ENCODE measurements around the gene HSPH1.
"Not testable (repeated sequence)": the region's sequence is repeated elsewhere in the genome, so short reads cannot be mapped to it uniquely, and the experiment has no call there.

HSPH1 gene

GRCh38 chr13:31131470-31131961 is 30.2 kb downstream of the HSPH1 start:
- DNase-seq (ENCODE audit: low read depth), result no peak

GRCh38 chr13:31129419-31129818 is 32.3 kb downstream of the HSPH1 start:
- DNase-seq (ENCODE audit: low read depth), result no peak

DNA sequence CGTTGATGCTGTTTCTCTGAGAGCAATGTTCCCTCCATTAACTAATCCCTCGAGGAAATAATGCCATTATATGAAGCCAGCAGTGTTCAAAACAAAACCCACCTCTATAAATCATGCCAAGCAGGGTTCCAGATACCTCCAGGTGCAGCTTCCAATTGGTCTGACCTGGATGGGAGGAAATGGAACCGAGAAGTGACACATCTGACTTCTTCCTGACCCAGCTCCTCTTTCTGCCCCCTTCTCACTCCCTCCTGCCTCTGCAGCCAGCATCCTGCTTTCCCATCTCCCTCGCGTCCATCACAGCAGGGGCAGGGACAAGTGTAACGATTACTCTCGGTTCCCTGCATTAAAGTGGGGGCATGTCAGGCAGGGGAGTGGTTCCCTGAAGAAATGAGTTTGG is 37.5 kb downstream of the HSPH1 start:
- DNase-seq (ENCODE audit: low read depth), result no peak

DNA sequence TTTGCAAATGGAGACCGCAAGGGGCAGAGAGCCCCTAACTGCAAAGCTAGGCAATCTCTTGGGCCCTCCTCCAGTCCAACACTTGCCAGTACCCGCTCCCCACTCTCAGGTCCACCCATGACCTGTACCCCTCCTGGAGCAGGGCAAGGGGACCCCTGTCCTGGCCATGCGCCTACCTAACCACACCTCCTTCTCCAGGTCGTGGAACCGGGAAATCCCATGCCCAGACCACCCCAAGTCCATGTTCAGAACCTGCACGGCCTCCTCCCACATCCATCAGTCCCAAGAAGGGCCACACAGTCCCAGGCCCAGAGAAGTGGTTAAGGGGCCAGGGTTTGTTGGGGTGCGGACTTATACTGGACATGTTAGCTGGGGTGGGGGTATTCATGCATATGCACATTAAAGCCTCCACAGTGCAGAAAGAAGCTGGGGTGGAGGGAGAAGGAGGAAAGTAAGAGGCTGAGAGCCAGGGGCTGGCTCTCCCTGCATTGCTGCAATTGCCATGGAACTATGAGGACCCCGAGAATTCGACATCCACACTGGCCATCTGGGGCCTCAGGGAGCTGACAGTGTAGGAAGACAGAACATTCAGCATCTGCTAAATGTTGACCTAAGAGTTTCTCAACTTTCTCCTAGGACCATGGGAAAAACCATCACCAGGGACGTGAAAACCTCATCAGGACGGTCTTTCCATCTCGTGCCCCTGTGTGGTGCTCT is 39.0 kb downstream of the HSPH1 start:
- DNase-seq (ENCODE audit: low read depth), result no peak

- no peak for DNase-seq (ENCODE audit: low read depth)
Observed at GRCh38 chr13:31122143-31122542, 39.6 kb downstream of the HSPH1 start.

- no peak for DNase-seq (ENCODE audit: low read depth)
Observed at GRCh38 chr13:31121379-31122140, 40.1 kb downstream of the HSPH1 start.

GRCh38 chr13:31119966-31120700 is 41.6 kb downstream of the HSPH1 start:
- DNase-seq (ENCODE audit: low read depth), result no peak

GRCh38 chr13:31119526-31119925 is 42.2 kb downstream of the HSPH1 start:
- DNase-seq (ENCODE audit: low read depth), result no peak

GRCh38 chr13:31116224-31116623 is 45.5 kb downstream of the HSPH1 start:
- DNase-seq (ENCODE audit: low read depth), result no peak

GRCh38 chr13:31115616-31116015 is 46.1 kb downstream of the HSPH1 start:
- DNase-seq (ENCODE audit: low read depth), result no peak

DNA sequence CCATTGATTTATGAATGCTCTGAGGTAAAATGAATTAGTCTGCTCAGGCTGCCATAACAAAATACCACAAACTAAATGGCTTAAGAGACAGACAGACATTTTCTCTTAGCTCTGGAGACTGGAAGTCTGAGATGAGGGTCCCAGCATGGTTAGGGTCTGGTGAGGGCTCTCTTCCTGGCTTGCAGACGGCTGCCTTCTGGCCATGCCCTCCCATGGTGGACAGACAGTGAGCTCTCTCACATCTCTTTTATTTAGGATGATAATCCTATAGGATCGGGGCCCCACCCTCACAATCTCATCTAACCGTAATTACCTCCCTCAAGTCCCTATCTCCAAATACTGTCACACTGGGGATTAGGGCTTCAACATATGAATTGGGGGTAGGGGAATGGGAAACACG is 47.1 kb downstream of the HSPH1 start:
- DNase-seq (ENCODE audit: low read depth), result no peak

GRCh38 chr13:31111136-31111535 is 50.6 kb downstream of the HSPH1 start:
- no peak for DNase-seq (ENCODE audit: low read depth)

DNA sequence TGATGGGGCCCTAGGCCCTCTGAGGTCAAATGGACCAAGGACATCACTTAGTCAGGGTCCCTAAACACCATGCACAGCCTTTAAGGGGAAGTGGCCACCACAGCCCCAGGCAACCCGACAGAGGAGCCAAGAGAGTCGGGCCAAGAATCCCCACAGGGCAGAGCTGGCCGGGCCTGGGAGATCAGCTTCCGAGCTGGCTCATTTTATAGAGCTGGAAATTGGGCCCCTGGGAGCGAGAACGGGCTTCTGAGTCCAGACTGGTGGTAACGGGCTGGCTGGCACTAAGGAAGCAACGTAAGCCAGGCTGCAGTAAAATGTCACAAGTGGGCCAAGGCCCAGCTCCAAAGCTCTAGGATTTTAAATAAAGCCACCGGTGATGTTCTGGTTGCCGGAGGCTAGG is 51.1 kb downstream of the HSPH1 start:
- no peak for DNase-seq (ENCODE audit: low read depth)

- DNase-seq (ENCODE audit: low read depth), result no peak
Observed at GRCh38 chr13:31110169-31110568, 51.5 kb downstream of the HSPH1 start.

GRCh38 chr13:31107109-31107508 is 54.6 kb downstream of the HSPH1 start:
- no peak for DNase-seq (ENCODE audit: low read depth)

DNA sequence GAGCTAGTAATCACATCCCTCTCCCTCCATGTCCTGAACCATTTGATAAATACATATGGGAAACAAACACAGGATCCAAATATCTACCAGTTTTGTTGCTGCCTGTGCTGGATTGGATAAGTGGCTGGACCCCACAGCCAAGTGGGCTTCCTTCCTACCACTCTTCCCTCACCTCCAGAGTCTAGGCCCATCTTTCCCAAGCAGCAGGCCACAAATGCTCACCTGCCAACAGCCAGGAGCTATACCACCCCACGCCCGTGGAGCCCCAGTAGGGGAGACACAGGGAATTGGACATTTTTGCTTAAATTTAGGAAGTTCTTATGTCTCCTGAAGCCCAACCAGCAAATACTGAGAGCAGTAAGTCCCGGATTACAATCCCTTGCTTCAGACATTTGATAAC is 55.8 kb downstream of the HSPH1 start:
- no peak for DNase-seq (ENCODE audit: low read depth)

DNA sequence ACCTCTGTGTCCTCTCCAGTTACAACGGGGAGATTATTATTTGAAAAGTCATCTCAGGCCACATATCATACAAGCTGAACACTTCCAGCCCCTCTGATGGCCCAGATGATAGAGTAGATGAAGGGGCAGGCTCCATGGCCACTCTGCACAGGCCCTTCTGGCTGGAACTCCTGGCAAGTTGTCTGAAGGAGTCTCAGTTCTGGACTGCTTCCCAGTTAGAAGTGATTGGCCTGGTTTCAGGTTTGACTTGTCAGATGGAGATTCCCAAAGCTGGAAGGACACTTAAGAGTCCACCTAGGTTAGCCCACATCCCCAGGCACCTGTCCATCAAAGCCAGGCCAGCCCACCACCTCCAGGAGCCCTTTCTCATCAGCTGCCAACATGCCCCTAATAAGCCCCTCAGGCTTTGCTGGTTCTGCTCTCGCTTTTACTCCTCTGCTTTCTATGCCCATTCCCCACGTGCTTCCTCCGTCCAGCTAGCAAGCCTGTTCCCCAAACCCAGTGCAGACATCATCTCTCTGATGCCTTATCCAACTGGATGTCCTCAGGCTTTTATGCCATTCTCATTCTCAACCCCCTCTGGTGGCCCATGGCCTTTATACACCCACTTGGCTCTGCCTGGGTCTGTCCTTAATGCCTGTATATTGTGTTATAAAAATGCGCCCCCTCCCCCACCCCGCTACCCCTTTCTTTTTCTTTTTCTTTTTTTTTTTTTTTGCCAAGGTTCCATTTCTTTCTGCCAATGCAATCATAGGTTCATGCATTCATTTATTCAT is 56.5 kb downstream of the HSPH1 start:
- DNase-seq (ENCODE audit: low read depth), result no peak

- DNase-seq (ENCODE audit: low read depth), result no peak
Observed at GRCh38 chr13:31102905-31103304, 58.8 kb downstream of the HSPH1 start.

- DNase-seq (ENCODE audit: low read depth), result no peak
Observed at GRCh38 chr13:31101472-31102170, 60.1 kb downstream of the HSPH1 start.

GRCh38 chr13:31100721-31101120 is 61.0 kb downstream of the HSPH1 start:
- DNase-seq (ENCODE audit: low read depth), result no peak

GRCh38 chr13:31097911-31098434 is 63.7 kb downstream of the HSPH1 start:
- not testable (repeated sequence) for DNase-seq (ENCODE audit: low read depth)
